ENCODE data around the gene ADAT2. TPM values are rescaled to one million over a fixed set of nuclear protein-coding genes. Genes with fewer than 3 reads are reported as not detected.
A peak's percentile ranks its signal among the peaks of the same experiment; 100 is the strongest.

The ADAT2 gene
- total RNA-seq (2021; ENCODE audit: unreplicated experiment) = 18.4 TPM
- 6.6 and 7.2 TPM in 2 replicates for polyA plus RNA-seq (2012)
- Bru-seq, nascent RNA = percentile 91 among the genes with signal in this experiment
- BruChase-seq, experiment 1, labeled RNA remaining after a 6-hour chase = percentile 92 among the genes with signal in this experiment
- percentile 91 among the genes with signal in this experiment for BruChase-seq, experiment 2, labeled RNA remaining after a 2-hour chase
- long read RNA-seq, transcript ADAT2-201 (6 exons, 2,065 nt) = major isoform, 8 of 16 reads
- long read RNA-seq, partial matches to known transcripts = 1 of 16 reads
- long read RNA-seq, other reads (novel, unspliced or antisense) = 7 of 16 reads

DNA sequence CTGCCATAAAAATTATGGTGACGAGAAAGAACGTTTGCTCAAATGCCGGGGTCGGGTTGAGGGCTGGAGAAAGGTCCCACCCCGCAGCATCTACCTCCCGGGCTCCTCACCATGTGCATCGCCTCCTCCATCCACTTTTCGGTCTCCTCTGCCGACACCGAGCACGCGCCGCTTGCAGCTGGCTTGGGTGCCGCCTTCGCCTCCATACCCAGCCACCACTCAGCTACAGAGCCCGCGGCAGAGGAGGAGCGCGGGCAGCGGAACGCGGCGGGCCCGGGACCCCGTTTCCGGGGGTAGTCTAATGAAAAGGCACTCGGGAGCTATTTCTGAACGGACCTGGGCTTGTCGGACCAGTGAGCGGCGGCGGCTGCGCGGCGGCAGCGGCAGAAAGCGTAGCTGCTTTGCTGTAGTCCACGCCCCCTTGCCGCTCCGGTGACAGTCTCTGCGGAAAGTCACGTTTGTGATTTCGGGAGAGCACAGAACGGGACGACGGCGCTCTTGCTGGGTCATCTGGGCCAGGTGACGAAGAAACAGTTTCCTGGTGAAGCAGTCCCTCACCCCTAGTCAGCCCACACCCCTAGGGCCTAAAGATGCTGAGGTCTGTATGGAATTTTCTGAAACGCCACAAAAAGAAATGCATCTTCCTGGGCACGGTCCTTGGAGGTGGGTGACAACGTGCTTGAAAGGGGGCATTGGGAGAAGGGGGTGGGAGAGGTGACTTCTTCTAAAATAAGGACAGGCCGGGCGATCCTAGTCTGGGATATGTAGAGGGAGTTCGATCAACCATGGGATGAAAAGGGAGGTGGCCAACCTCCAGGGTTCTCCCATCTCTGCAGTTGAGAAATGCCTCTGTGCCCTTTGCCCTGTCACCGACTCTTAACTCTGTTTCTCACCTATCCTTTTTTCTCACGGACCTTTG is at the start of gene ADAT2, which contains the start of gene PEX3:
TSS of gene ADAT2 (minus strand) at position 243 of the 919 bp plus-strand sequence. CDS start at position 206, 37 bp downstream.
TSS of gene PEX3 (plus strand) at position 353 of the 919 bp plus-strand sequence. CDS start at position 591, 238 bp downstream.
- intact Hi-C loops (cut with micrococcal nuclease) = loop anchor here (2.0 kb wide), 2 partner anchors 60 to 562 kb away; partner anchors contain the start of gene FUCA2
- peaks cover 2 to 16% of the 10 kb centered on the region in 2 experiments; a peak in 2 of 4 replicates for H3K4me1 ChIP-seq (ENCODE audit: control insufficient read depth in 1 of 2, insufficient read depth in 2 of 2, low read length in 2 of 2)
- no peaks in the 10 kb centered on the region for H3K36me3 ChIP-seq (ENCODE audit: control insufficient read depth in 1 of 2, insufficient read depth in 2 of 2, low read length in 2 of 2)
- peaks cover 61% of the 10 kb centered on the region for H3K79me2 ChIP-seq (ENCODE audit: insufficient read depth, low read length)
- peak within 1 kb of the TSS; percentile 68 for H2AFZ ChIP-seq (ENCODE audit: low read depth, low read length, poor library complexity, severe bottlenecking)
- TSS peak; percentile 66 for BruUV-seq (replicated peaks)
- RAD21 ChIA-PET (ENCODE audit: low non-redundant PET in 1 of 2, low total read pairs in 2 of 2, uncharacterized antibody in 2 of 2, unreplicated experiment in 2 of 2) = no interaction called here
- H3K27ac ChIP-seq (ENCODE audit: low read depth, low read length) = peak within 1 kb of the TSS; percentile 51
- H3K9me3 ChIP-seq (ENCODE audit: control insufficient read depth in 1 of 2, insufficient read depth in 1 of 2, low read depth in 1 of 2, low read length in 2 of 2) = no peaks in the 10 kb centered on the region
- H3K27me3 ChIP-seq (ENCODE audit: insufficient read depth, low read length) = no peaks in the 10 kb centered on the region
- POLR2A ChIA-PET = interaction anchor here (0.5 to 0.8 kb wide), 2 partner anchors 45 to 786 kb away, joined by 3 read pairs; no protein-coding TSS in a partner anchor
- H3K4me3 ChIP-seq (replicated peaks in 1 of 2; ENCODE audit: low read depth in 1 of 2, low read length in 2 of 2) = peak within 1 kb of the TSS; percentile 62 to 95
- CTCF ChIA-PET = interaction anchor here (1.0 to 1.7 kb wide), 2 partner anchors 24 to 976 kb away, joined by 3 to 5 read pairs; no protein-coding TSS in a partner anchor
- DNase-seq (ENCODE audit: low read depth, low spot score) = peak; percentile 90
- peak; percentile 98 for ATAC-seq
- no peaks in the 10 kb centered on the region for H3K9me2 ChIP-seq (ENCODE audit: insufficient read depth)
- H3K9ac ChIP-seq (ENCODE audit: low read length) = peak within 1 kb of the TSS; percentile 97
- H4K20me1 ChIP-seq (ENCODE audit: insufficient read depth) = no peaks in the 10 kb centered on the region
- H3K4me2 ChIP-seq (ENCODE audit: low read length) = peak within 1 kb of the TSS; percentile 78
- no peak for TF ChIP-seq REST (IDR thresholded peaks at IDR 0.05; ENCODE audit: low read depth)
- no peak for TF ChIP-seq EZH2 (IDR thresholded peaks at IDR 0.05)
- peak; percentile 52 for TF ChIP-seq POLR2A (IDR thresholded peaks at IDR 0.05; ENCODE audit: borderline replicate concordance, extremely low read depth, insufficient read depth, insufficient read length)
- TF ChIP-seq CEBPB (IDR thresholded peaks at IDR 0.05; ENCODE audit: low read depth) = peak; percentile 53; the same call in 1 of the 2 replicates
- peak; percentile 47; the same call in 1 of the 2 replicates for TF ChIP-seq EGR1 (IDR thresholded peaks at IDR 0.05; ENCODE audit: low read depth)
- no peak for TF ChIP-seq EZH2phosphoT487 (IDR thresholded peaks at IDR 0.05; ENCODE audit: borderline replicate concordance)
- TF ChIP-seq ZBTB33 (IDR thresholded peaks at IDR 0.05; ENCODE audit: extremely low read depth, insufficient replicate concordance, low read length) = peak; percentile 77
- TF ChIP-seq, protein P1, sequence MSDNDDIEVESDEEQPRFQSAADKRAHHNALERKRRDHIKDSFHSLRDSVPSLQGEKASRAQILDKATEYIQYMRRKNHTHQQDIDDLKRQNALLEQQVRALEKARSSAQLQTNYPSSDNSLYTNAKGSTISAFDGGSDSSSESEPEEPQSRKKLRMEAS (IDR thresholded peaks at IDR 0.05) = peak; percentile 93
- peak; percentile 40; the same call in 1 of the 2 replicates for TF ChIP-seq RAD21 (IDR thresholded peaks at IDR 0.05; ENCODE audit: low read depth)
- TF ChIP-seq YY1 (IDR thresholded peaks at IDR 0.05; ENCODE audit: extremely low read depth, insufficient replicate concordance, low read depth, low read length) = peak; percentile 89
- peak; percentile 94 for TF ChIP-seq SP1 (IDR thresholded peaks at IDR 0.05; ENCODE audit: low read depth)
- no peak for TF ChIP-seq ZNF274 (IDR thresholded peaks at IDR 0.05; ENCODE audit: low read depth, low read length)
- peak; percentile 53; the same call in 1 of the 2 replicates for TF ChIP-seq FOSL1 (IDR thresholded peaks at IDR 0.05; ENCODE audit: low read depth)
- TF ChIP-seq CTCF (IDR thresholded peaks at IDR 0.05 in 2 of 3, conservative IDR thresholded peaks at IDR 0.05 in 1 of 3; ENCODE audit: borderline replicate concordance in 1 of 3, insufficient read depth in 1 of 3, low read depth in 2 of 3, low read length in 2 of 3) = no peak
- TF ChIP-seq SIN3A (IDR thresholded peaks at IDR 0.05; ENCODE audit: low read depth) = peak; percentile 94

All from HCT116 (cell line).